Measurements from ENCODE around the gene CSTF1.
A peak's percentile ranks its signal among the peaks of the same experiment; 100 is the strongest.

CSTF1 gene

GRCh38 chr20:56392132-56392880, at the start of gene CSTF1, which contains the start of gene AURKA:
CSTF1 (plus strand) TSS chr20:56392645; CDS start chr20:56395553, 2,908 bp downstream.
AURKA (minus strand) TSS chr20:56392215; CDS start chr20:56388197, 4,018 bp downstream.
- peak; percentile 56 for TF ChIP-seq GATA2 (IDR thresholded peaks at IDR 0.05; ENCODE audit: low read depth, low read length)
- no peak for TF ChIP-seq GATA3 (IDR thresholded peaks at IDR 0.05; ENCODE audit: low read depth, low read length)

- TF ChIP-seq GATA3 (IDR thresholded peaks at IDR 0.05; ENCODE audit: low read depth, low read length) (no peak), GATA2 (IDR thresholded peaks at IDR 0.05; ENCODE audit: low read depth, low read length) (no peak)
Measured at GRCh38 chr20:56342783-56343182, 49.7 kb upstream of the CSTF1 start.

- TF ChIP-seq GATA3 (IDR thresholded peaks at IDR 0.05; ENCODE audit: low read depth, low read length) (no peak), GATA2 (IDR thresholded peaks at IDR 0.05; ENCODE audit: low read depth, low read length) (no peak)
Measured at GRCh38 chr20:56343861-56344381, 48.5 kb upstream of the CSTF1 start.

GRCh38 chr20:56345911-56346310, 46.5 kb upstream of the CSTF1 start:
- TF ChIP-seq GATA2 (IDR thresholded peaks at IDR 0.05; ENCODE audit: low read depth, low read length) (no peak), GATA3 (IDR thresholded peaks at IDR 0.05; ENCODE audit: low read depth, low read length) (no peak)

GRCh38 chr20:56347628-56348304, 44.7 kb upstream of the CSTF1 start:
- TF ChIP-seq GATA3 (IDR thresholded peaks at IDR 0.05; ENCODE audit: low read depth, low read length) (no peak), GATA2 (IDR thresholded peaks at IDR 0.05; ENCODE audit: low read depth, low read length) (no peak)

- TF ChIP-seq GATA3 (IDR thresholded peaks at IDR 0.05; ENCODE audit: low read depth, low read length) (no peak), GATA2 (IDR thresholded peaks at IDR 0.05; ENCODE audit: low read depth, low read length) (no peak)
Measured at GRCh38 chr20:56348305-56348693, 44.1 kb upstream of the CSTF1 start.

GRCh38 chr20:56348746-56349145, 43.7 kb upstream of the CSTF1 start:
- TF ChIP-seq GATA3 (IDR thresholded peaks at IDR 0.05; ENCODE audit: low read depth, low read length) = no peak
- TF ChIP-seq GATA2 (IDR thresholded peaks at IDR 0.05; ENCODE audit: low read depth, low read length) = no peak

- no peak for TF ChIP-seq GATA2 (IDR thresholded peaks at IDR 0.05; ENCODE audit: low read depth, low read length)
- TF ChIP-seq GATA3 (IDR thresholded peaks at IDR 0.05; ENCODE audit: low read depth, low read length) = no peak
Measured at GRCh38 chr20:56350842-56351241, 41.6 kb upstream of the CSTF1 start.

GRCh38 chr20:56352345-56353055, 39.9 kb upstream of the CSTF1 start:
- TF ChIP-seq GATA3 (IDR thresholded peaks at IDR 0.05; ENCODE audit: low read depth, low read length) (no peak), GATA2 (IDR thresholded peaks at IDR 0.05; ENCODE audit: low read depth, low read length) (no peak)

GRCh38 chr20:56353356-56353755, 39.1 kb upstream of the CSTF1 start:
- TF ChIP-seq GATA2 (IDR thresholded peaks at IDR 0.05; ENCODE audit: low read depth, low read length) = no peak
- TF ChIP-seq GATA3 (IDR thresholded peaks at IDR 0.05; ENCODE audit: low read depth, low read length) = no peak

GRCh38 chr20:56358070-56358469, 34.4 kb upstream of the CSTF1 start:
- TF ChIP-seq GATA3 (IDR thresholded peaks at IDR 0.05; ENCODE audit: low read depth, low read length) = no peak
- no peak for TF ChIP-seq GATA2 (IDR thresholded peaks at IDR 0.05; ENCODE audit: low read depth, low read length)

- TF ChIP-seq GATA2 (IDR thresholded peaks at IDR 0.05; ENCODE audit: low read depth, low read length) (no peak), GATA3 (IDR thresholded peaks at IDR 0.05; ENCODE audit: low read depth, low read length) (no peak)
Measured at GRCh38 chr20:56358600-56359211, 33.7 kb upstream of the CSTF1 start, which contains the start of gene FAM210B. FAM210B (plus strand) TSS chr20:56358974; CDS start chr20:56359006, 32 bp downstream.

- TF ChIP-seq GATA2 (IDR thresholded peaks at IDR 0.05; ENCODE audit: low read depth, low read length) = no peak
- no peak for TF ChIP-seq GATA3 (IDR thresholded peaks at IDR 0.05; ENCODE audit: low read depth, low read length)
Measured at GRCh38 chr20:56359212-56360132, 33.0 kb upstream of the CSTF1 start.

All from SH-SY5Y (cell line).